Measurements from ENCODE around the gene USE1.

DNA sequence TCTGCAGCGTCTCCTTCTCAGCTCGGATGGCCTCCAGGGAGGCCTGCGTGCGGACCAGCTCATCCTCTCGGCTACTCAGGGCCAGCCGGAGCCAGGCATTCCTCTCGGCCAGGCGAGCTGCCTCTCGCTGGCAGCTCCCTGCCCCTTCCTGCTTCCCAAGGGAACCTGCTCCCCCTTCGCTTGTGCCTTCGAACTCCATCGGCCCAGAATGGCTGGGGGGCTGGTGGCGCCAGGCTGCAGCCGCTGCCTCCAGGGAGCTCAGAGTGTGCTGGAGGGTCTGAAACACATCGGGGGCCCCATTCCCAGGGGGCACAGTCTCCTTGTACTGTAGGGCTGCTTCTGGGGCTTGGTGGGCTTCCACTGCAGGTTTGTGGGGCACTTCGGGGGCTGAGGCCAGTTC is 47.4 kb downstream of the USE1 start:
- no peak for TF ChIP-seq CTCF (IDR thresholded peaks at IDR 0.05; ENCODE audit: insufficient read depth, low read length, poor library complexity, severe bottlenecking)
- TF ChIP-seq EZH2phosphoT487 (conservative IDR thresholded peaks at IDR 0.05; ENCODE audit: low read length), result no peak
